ENCODE measurements around the gene ITGA3. TPM values are rescaled to one million over a fixed set of nuclear protein-coding genes. Genes with fewer than 3 reads are reported as not detected.
"Not testable (repeated sequence)": the region's sequence is repeated elsewhere in the genome, so short reads cannot be mapped to it uniquely, and the experiment has no call there.

Gene ITGA3
- total RNA-seq, 2 experiments from 2014 or later, result 7.9 to 8.7 TPM

GRCh38 chr17:50036455-50037261 lies 19.3 kb upstream of the ITGA3 start:
- DNase-seq (no peak), ATAC-seq (no peak)
- Mint-ChIP-seq H3K4me3 (no peak overlapping the region), H3K27ac (no peak overlapping the region), H3K9me3 (ENCODE audit: insufficient read depth) (no peaks in the 10 kb centered on the region), H3K27me3 (ENCODE audit: low read depth) (peaks cover 32% of the 10 kb centered on the region), H3K4me1 (ENCODE audit: low read depth) (no peaks in the 10 kb centered on the region), H3K36me3 (ENCODE audit: low read depth) (no peaks in the 10 kb centered on the region)
- ChIA-PET CTCF (interaction anchor here (1.3 to 2.0 kb wide), 2 partner anchors 10 to 51 kb away, joined by 5 to 8 read pairs; no protein-coding TSS in a partner anchor), POLR2A (no interaction called here)

GRCh38 chr17:50037321-50038107 lies 18.4 kb upstream of the ITGA3 start:
- DNase-seq (no peak), ATAC-seq (no peak)
- Mint-ChIP-seq H3K27me3 (ENCODE audit: low read depth) (peaks cover 30% of the 10 kb centered on the region), H3K27ac (no peak overlapping the region), H3K9me3 (ENCODE audit: insufficient read depth) (no peaks in the 10 kb centered on the region), H3K4me1 (ENCODE audit: low read depth) (no peaks in the 10 kb centered on the region), H3K36me3 (ENCODE audit: low read depth) (no peaks in the 10 kb centered on the region), H3K4me3 (no peak overlapping the region)
- ChIA-PET POLR2A (no interaction called here), CTCF (no interaction called here)

GRCh38 chr17:50039058-50039457 lies 16.9 kb upstream of the ITGA3 start:
- H3K27me3 Mint-ChIP-seq (ENCODE audit: low read depth), result peaks cover 25% of the 10 kb centered on the region
- CTCF ChIA-PET, result interaction anchor here (1.6 kb wide), 1 partner anchor 12 kb away, joined by 4 read pairs; no protein-coding TSS in a partner anchor
- H3K4me3 Mint-ChIP-seq, result no peak overlapping the region
- no peaks in the 10 kb centered on the region for H3K36me3 Mint-ChIP-seq (ENCODE audit: low read depth)
- DNase-seq (no peak), ATAC-seq (no peak)
- H3K27ac Mint-ChIP-seq, result no peak overlapping the region
- no peaks in the 10 kb centered on the region for H3K4me1 Mint-ChIP-seq (ENCODE audit: low read depth)
- H3K9me3 Mint-ChIP-seq (ENCODE audit: insufficient read depth), result no peaks in the 10 kb centered on the region
- POLR2A ChIA-PET, result no interaction called here

GRCh38 chr17:50040496-50040895 lies 15.4 kb upstream of the ITGA3 start:
- H3K4me3 Mint-ChIP-seq; ATAC-seq; H3K27ac Mint-ChIP-seq; POLR2A ChIA-PET; H3K36me3 Mint-ChIP-seq (ENCODE audit: low read depth); H3K4me1 Mint-ChIP-seq (ENCODE audit: low read depth); DNase-seq; H3K9me3 Mint-ChIP-seq (ENCODE audit: insufficient read depth): not testable (repeated sequence)
- CTCF ChIA-PET, result interaction anchor here (1.0 to 1.8 kb wide), 3 partner anchors 8 to 54 kb away, joined by 3 to 4 read pairs (median 3); no protein-coding TSS in a partner anchor
- peaks cover 19% of the 10 kb centered on the region for H3K27me3 Mint-ChIP-seq (ENCODE audit: low read depth)

- no peak overlapping the region for H3K4me3 Mint-ChIP-seq
- no peak for DNase-seq
- no peak for ATAC-seq
- ChIA-PET CTCF (no interaction called here), POLR2A (no interaction called here)
- no peaks in the 10 kb centered on the region for H3K4me1 Mint-ChIP-seq (ENCODE audit: low read depth)
- H3K27ac Mint-ChIP-seq, result no peak overlapping the region
- H3K36me3 Mint-ChIP-seq (ENCODE audit: low read depth), result no peaks in the 10 kb centered on the region
- H3K27me3 Mint-ChIP-seq (ENCODE audit: low read depth), result peaks cover 14% of the 10 kb centered on the region
- no peaks in the 10 kb centered on the region for H3K9me3 Mint-ChIP-seq (ENCODE audit: insufficient read depth)
Measured at GRCh38 chr17:50042211-50042610, 13.7 kb upstream of the ITGA3 start.

- ChIA-PET POLR2A (no interaction called here), CTCF (interaction anchor here (1.2 kb wide), 1 partner anchor 91 kb away, joined by 3 read pairs; no protein-coding TSS in a partner anchor)
- Mint-ChIP-seq H3K4me3 (no peak overlapping the region), H3K4me1 (ENCODE audit: low read depth) (peaks cover 5% of the 10 kb centered on the region), H3K36me3 (ENCODE audit: low read depth) (no peaks in the 10 kb centered on the region), H3K27ac (no peak overlapping the region), H3K27me3 (ENCODE audit: low read depth) (peaks cover 14% of the 10 kb centered on the region), H3K9me3 (ENCODE audit: insufficient read depth) (no peaks in the 10 kb centered on the region)
- DNase-seq, result no peak
- ATAC-seq, result no peak
Measured at GRCh38 chr17:50043290-50044148, 12.4 kb upstream of the ITGA3 start.

- CTCF ChIA-PET, result interaction anchor here (1.2 kb wide), 1 partner anchor 92 kb away, joined by 3 read pairs; no protein-coding TSS in a partner anchor
Measured at GRCh38 chr17:50044483-50044882, 11.4 kb upstream of the ITGA3 start.

GRCh38 chr17:50045154-50045553 lies 10.8 kb upstream of the ITGA3 start:
- no peak overlapping the region for H3K4me3 Mint-ChIP-seq
- no peak for ATAC-seq
- ChIA-PET POLR2A (no interaction called here), CTCF (no interaction called here)
- H3K27ac Mint-ChIP-seq, result no peak overlapping the region
- no peaks in the 10 kb centered on the region for H3K9me3 Mint-ChIP-seq (ENCODE audit: insufficient read depth)
- H3K36me3 Mint-ChIP-seq (ENCODE audit: low read depth), result no peaks in the 10 kb centered on the region
- peaks cover 16% of the 10 kb centered on the region for H3K27me3 Mint-ChIP-seq (ENCODE audit: low read depth)
- DNase-seq, result no peak
- peaks cover 9% of the 10 kb centered on the region for H3K4me1 Mint-ChIP-seq (ENCODE audit: low read depth)

More at GRCh38 chr17:50044483-50044882, 11.4 kb upstream of the ITGA3 start:
- Mint-ChIP-seq H3K4me1 (ENCODE audit: low read depth) (peaks cover 9% of the 10 kb centered on the region), H3K9me3 (ENCODE audit: insufficient read depth) (no peaks in the 10 kb centered on the region), H3K4me3 (no peak overlapping the region), H3K36me3 (ENCODE audit: low read depth) (no peaks in the 10 kb centered on the region), H3K27ac (no peak overlapping the region), H3K27me3 (ENCODE audit: low read depth) (peaks cover 17% of the 10 kb centered on the region)
- ATAC-seq (no peak), DNase-seq (no peak)
- POLR2A ChIA-PET, result no interaction called here

- no peaks in the 10 kb centered on the region for H3K9me3 Mint-ChIP-seq (ENCODE audit: insufficient read depth)
- peaks cover 12% of the 10 kb centered on the region for H3K27me3 Mint-ChIP-seq (ENCODE audit: low read depth)
- ChIA-PET POLR2A (no interaction called here), CTCF (interaction anchor here (1.4 to 2.0 kb wide), 2 partner anchors 41 to 48 kb away, joined by 3 to 6 read pairs; no protein-coding TSS in a partner anchor)
- DNase-seq (no peak), ATAC-seq (no peak)
- peaks cover 18% of the 10 kb centered on the region for H3K4me1 Mint-ChIP-seq (ENCODE audit: low read depth)
- H3K36me3 Mint-ChIP-seq (ENCODE audit: low read depth), result no peaks in the 10 kb centered on the region
- H3K4me3 Mint-ChIP-seq, result no peak overlapping the region
- no peak overlapping the region for H3K27ac Mint-ChIP-seq
Measured at GRCh38 chr17:50046179-50046578, 9.7 kb upstream of the ITGA3 start.

- no peaks in the 10 kb centered on the region for H3K36me3 Mint-ChIP-seq (ENCODE audit: low read depth)
- no peak overlapping the region for H3K4me3 Mint-ChIP-seq
- no peaks in the 10 kb centered on the region for H3K9me3 Mint-ChIP-seq (ENCODE audit: insufficient read depth)
- H3K4me1 Mint-ChIP-seq (ENCODE audit: low read depth), result peaks cover 23% of the 10 kb centered on the region
- no peak overlapping the region for H3K27ac Mint-ChIP-seq
- peaks cover 12% of the 10 kb centered on the region for H3K27me3 Mint-ChIP-seq (ENCODE audit: low read depth)
- ChIA-PET POLR2A (no interaction called here), CTCF (interaction anchor here (1.4 to 2.0 kb wide), 2 partner anchors 41 to 48 kb away, joined by 3 to 6 read pairs; no protein-coding TSS in a partner anchor)
- DNase-seq (no peak), ATAC-seq (no peak)
Measured at GRCh38 chr17:50046667-50047066, 9.2 kb upstream of the ITGA3 start.

- no peak for ATAC-seq
- ChIA-PET POLR2A (no interaction called here), CTCF (interaction anchor here (1.4 to 2.0 kb wide), 2 partner anchors 40 to 47 kb away, joined by 3 to 6 read pairs; no protein-coding TSS in a partner anchor)
- Mint-ChIP-seq H3K4me3 (no peak overlapping the region), H3K27ac (no peak overlapping the region), H3K9me3 (ENCODE audit: insufficient read depth) (no peaks in the 10 kb centered on the region), H3K4me1 (ENCODE audit: low read depth) (peaks cover 27% of the 10 kb centered on the region), H3K27me3 (ENCODE audit: low read depth) (peaks cover 10% of the 10 kb centered on the region), H3K36me3 (ENCODE audit: low read depth) (no peaks in the 10 kb centered on the region)
- no peak for DNase-seq
Measured at GRCh38 chr17:50047083-50047482, 8.8 kb upstream of the ITGA3 start.

Data from activated CD8-positive, alpha-beta T cell treated with anti-CD3 and anti-CD28 coated beads, Interleukin-2, amount 10 ng/mL, durations not matched to agents 7 days and 5 days (primary cell).